Measurements from ENCODE around the gene CDR2.

DNA sequence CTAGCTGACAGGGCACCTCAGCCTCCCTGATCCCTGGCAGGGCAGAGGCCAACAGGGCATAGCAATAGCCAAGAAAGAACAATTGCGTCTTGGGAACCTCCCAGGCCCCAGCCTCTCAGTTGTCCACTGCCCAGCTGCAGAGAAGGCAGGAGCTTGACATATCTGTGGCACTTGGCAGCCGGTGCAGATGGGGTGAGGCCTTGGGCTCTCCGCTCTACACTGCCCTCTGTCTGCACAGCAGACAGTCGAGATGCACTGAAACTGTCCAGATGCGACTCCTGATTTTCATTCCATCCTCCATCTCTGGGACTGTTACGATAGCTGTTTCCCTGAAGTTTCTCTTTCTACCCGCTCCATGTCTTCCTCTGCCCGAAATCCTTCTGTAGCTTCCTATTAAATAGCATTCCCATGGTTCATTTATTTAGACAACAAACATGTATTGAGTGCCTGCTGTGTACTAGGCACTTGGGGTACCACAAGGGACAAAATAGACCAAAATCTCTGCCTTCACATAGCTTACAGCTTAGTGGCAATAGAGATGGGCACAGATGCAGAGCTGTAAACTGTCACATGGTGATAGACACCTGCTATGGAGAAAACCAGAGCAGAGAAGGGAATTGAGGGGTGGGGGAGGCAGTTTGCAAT lies 73.9 kb downstream of the CDR2 start:
- no peak for TF ChIP-seq ZNF174 (CRISPR knock-in tag; IDR thresholded peaks at IDR 0.05)
- TF ChIP-seq, protein P1, sequence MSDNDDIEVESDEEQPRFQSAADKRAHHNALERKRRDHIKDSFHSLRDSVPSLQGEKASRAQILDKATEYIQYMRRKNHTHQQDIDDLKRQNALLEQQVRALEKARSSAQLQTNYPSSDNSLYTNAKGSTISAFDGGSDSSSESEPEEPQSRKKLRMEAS (CRISPR knock-in tag; IDR thresholded peaks at IDR 0.05): no peak
- no peak for TF ChIP-seq ATF1 (CRISPR knock-in tag; IDR thresholded peaks at IDR 0.05)
- TF ChIP-seq ATF1 (tag; IDR thresholded peaks at IDR 0.05): no peak
- no peak for TF ChIP-seq TRIM28 (IDR thresholded peaks at IDR 0.05)
- no peak for TF ChIP-seq NR1H2 (CRISPR knock-in tag; IDR thresholded peaks at IDR 0.05)
- no peak for TF ChIP-seq TAF9B (IDR thresholded peaks at IDR 0.05; ENCODE audit: partially characterized antibody)
- TF ChIP-seq, protein P2, sequence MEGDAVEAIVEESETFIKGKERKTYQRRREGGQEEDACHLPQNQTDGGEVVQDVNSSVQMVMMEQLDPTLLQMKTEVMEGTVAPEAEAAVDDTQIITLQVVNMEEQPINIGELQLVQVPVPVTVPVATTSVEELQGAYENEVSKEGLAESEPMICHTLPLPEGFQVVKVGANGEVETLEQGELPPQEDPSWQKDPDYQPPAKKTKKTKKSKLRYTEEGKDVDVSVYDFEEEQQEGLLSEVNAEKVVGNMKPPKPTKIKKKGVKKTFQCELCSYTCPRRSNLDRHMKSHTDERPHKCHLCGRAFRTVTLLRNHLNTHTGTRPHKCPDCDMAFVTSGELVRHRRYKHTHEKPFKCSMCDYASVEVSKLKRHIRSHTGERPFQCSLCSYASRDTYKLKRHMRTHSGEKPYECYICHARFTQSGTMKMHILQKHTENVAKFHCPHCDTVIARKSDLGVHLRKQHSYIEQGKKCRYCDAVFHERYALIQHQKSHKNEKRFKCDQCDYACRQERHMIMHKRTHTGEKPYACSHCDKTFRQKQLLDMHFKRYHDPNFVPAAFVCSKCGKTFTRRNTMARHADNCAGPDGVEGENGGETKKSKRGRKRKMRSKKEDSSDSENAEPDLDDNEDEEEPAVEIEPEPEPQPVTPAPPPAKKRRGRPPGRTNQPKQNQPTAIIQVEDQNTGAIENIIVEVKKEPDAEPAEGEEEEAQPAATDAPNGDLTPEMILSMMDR (IDR thresholded peaks at IDR 0.05 in 2 of 3, conservative IDR thresholded peaks at IDR 0.05 in 1 of 3; ENCODE audit: insufficient read depth in 2 of 3, low read depth in 1 of 3, low read length in 3 of 3): peak; percentile 49 to 71 (median 59)
- no peak for TF ChIP-seq POLR2A (conservative IDR thresholded peaks at IDR 0.05)
- no peak for TF ChIP-seq PRMT5 (CRISPR knock-in tag; IDR thresholded peaks at IDR 0.05)
- TF ChIP-seq ZNF518B (CRISPR knock-in tag; IDR thresholded peaks at IDR 0.05): no peak
- no peak for TF ChIP-seq BCLAF1 (IDR thresholded peaks at IDR 0.05; ENCODE audit: borderline replicate concordance in 1 of 2, control insufficient read depth in 1 of 2, low read depth in 2 of 2, low read length in 1 of 2)
